Glutamatergic neuron (in vitro differentiated cells): ENCODE results near the gene FGD5. TPM values are rescaled to one million over a fixed set of nuclear protein-coding genes. Genes with fewer than 3 reads are reported as not detected.

Experiments used
- DNase-seq: peaks from one replicate; pipeline ENCODE4 v3.0.0; 2022
- H3K27ac Mint-ChIP-seq: one replicate; pipeline ENCODE4 v1.8.0; 2020; ENCODE audit warnings: mild to moderate bottlenecking, mixed read lengths, inconsistent platforms; ENCODE audit not compliant: unreplicated experiment
- H3K27me3 Mint-ChIP-seq: one replicate; pipeline ENCODE4 v1.8.0; 2020; ENCODE audit warnings: mild to moderate bottlenecking, moderate library complexity, mixed read lengths, inconsistent platforms; ENCODE audit not compliant: unreplicated experiment
- H3K36me3 Mint-ChIP-seq: one replicate; pipeline ENCODE4 v1.8.0; 2020; ENCODE audit warnings: mild to moderate bottlenecking, mixed read lengths, inconsistent platforms; ENCODE audit not compliant: unreplicated experiment
- H3K4me1 Mint-ChIP-seq: one replicate; pipeline ENCODE4 v1.8.0; 2020; ENCODE audit warnings: mild to moderate bottlenecking, low read depth, mixed read lengths, inconsistent platforms; ENCODE audit not compliant: unreplicated experiment
- H3K4me3 Mint-ChIP-seq: one replicate; pipeline ENCODE4 v1.8.0; 2020; ENCODE audit warnings: mild to moderate bottlenecking, mixed read lengths, inconsistent platforms; ENCODE audit not compliant: unreplicated experiment
- H3K9me3 Mint-ChIP-seq: one replicate; pipeline ENCODE4 v1.8.0; 2020; ENCODE audit warnings: mild to moderate bottlenecking, moderate library complexity, mixed read lengths, inconsistent platforms; ENCODE audit not compliant: unreplicated experiment
- total RNA-seq: library from RNA; stranded (reverse); fragmentation: NEBNext Ultra II Directional; extraction: Animal tissue kit (Norgen Biotek cat#: 25700); gene quantifications from one replicate; pipeline ENCODE4 v1.2.1, GENCODE V29; 2021; ENCODE audit not compliant: unreplicated experiment
- TF ChIP-seq, protein P1 (sequence below): fragments of 200-600 bp; sonication (generic); IDR thresholded peaks from one replicate; pipeline ENCODE4 v1.5.0; 2021; ENCODE audit not compliant: partially characterized antibody, unreplicated experiment

Gene FGD5
- total RNA-seq, 1 donor from 2014 or later: 3.1 TPM

DNA sequence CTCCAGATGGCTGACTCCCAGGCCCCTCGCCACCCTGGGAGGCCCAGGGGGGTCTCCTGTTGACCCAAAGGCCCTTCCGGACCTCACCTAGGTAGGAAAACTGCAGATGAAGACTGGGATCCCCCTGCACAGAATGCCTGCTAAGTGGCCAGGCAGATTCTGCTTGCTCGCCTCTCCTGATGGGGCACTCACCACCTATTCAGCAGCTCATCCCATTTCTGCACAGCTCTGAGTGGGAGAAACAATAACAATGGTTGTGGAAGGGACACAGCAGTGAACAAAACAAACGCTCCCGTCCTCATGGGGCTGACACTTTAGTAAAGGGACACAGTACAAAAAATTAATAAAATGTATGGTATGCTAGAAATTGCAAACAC is 24.9 kb upstream of the FGD5 start:
- Mint-ChIP-seq H3K27ac (no peak overlapping the region), H3K4me3 (no peak overlapping the region), H3K27me3 (peaks cover 4% of the 10 kb centered on the region), H3K9me3 (no peaks in the 10 kb centered on the region), H3K4me1 (peaks cover 2% of the 10 kb centered on the region), H3K36me3 (no peaks in the 10 kb centered on the region)
- TF ChIP-seq, protein P1, sequence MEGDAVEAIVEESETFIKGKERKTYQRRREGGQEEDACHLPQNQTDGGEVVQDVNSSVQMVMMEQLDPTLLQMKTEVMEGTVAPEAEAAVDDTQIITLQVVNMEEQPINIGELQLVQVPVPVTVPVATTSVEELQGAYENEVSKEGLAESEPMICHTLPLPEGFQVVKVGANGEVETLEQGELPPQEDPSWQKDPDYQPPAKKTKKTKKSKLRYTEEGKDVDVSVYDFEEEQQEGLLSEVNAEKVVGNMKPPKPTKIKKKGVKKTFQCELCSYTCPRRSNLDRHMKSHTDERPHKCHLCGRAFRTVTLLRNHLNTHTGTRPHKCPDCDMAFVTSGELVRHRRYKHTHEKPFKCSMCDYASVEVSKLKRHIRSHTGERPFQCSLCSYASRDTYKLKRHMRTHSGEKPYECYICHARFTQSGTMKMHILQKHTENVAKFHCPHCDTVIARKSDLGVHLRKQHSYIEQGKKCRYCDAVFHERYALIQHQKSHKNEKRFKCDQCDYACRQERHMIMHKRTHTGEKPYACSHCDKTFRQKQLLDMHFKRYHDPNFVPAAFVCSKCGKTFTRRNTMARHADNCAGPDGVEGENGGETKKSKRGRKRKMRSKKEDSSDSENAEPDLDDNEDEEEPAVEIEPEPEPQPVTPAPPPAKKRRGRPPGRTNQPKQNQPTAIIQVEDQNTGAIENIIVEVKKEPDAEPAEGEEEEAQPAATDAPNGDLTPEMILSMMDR: no peak
- no peak for DNase-seq

DNA sequence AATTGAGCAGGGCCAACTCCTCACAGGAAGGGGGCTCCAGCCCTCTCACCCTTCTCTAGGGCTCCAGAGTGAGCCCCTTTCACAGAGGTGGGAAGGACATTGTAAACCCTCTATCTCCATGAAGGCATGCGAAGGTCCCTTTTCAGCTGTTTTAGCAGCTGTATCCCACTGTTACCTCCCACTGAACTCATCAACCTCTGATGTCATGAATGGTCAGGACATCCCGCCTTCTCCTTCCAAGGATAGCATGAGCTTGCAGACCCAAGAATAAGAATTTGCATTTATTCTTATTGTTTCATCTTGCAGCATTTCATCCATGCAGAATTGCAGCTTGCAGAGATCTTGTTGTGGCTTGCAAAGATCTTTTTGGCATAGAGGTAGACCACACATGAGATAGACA is 24.3 kb upstream of the FGD5 start:
- H3K36me3 Mint-ChIP-seq: no peaks in the 10 kb centered on the region
- H3K27ac Mint-ChIP-seq: no peak overlapping the region
- H3K4me1 Mint-ChIP-seq: peaks cover 2% of the 10 kb centered on the region
- H3K4me3 Mint-ChIP-seq: no peak overlapping the region
- DNase-seq: no peak
- no peaks in the 10 kb centered on the region for H3K9me3 Mint-ChIP-seq
- H3K27me3 Mint-ChIP-seq: peaks cover 4% of the 10 kb centered on the region
- TF ChIP-seq, protein P1: no peak

GRCh38 chr3:14795996-14796395 is 22.8 kb upstream of the FGD5 start:
- Mint-ChIP-seq H3K27ac (no peak overlapping the region), H3K9me3 (no peaks in the 10 kb centered on the region), H3K4me1 (peaks cover 2% of the 10 kb centered on the region), H3K4me3 (no peak overlapping the region), H3K27me3 (peaks cover 2% of the 10 kb centered on the region), H3K36me3 (no peaks in the 10 kb centered on the region)
- TF ChIP-seq, protein P1: no peak
- DNase-seq: no peak

- H3K27me3 Mint-ChIP-seq: peaks cover 2% of the 10 kb centered on the region
- DNase-seq: no peak
- H3K36me3 Mint-ChIP-seq: no peaks in the 10 kb centered on the region
- TF ChIP-seq, protein P1: no peak
- H3K9me3 Mint-ChIP-seq: no peaks in the 10 kb centered on the region
- H3K4me3 Mint-ChIP-seq: no peak overlapping the region
- H3K27ac Mint-ChIP-seq: no peak overlapping the region
- no peaks in the 10 kb centered on the region for H3K4me1 Mint-ChIP-seq
Measured at GRCh38 chr3:14796403-14797077, 22.2 kb upstream of the FGD5 start.

DNA sequence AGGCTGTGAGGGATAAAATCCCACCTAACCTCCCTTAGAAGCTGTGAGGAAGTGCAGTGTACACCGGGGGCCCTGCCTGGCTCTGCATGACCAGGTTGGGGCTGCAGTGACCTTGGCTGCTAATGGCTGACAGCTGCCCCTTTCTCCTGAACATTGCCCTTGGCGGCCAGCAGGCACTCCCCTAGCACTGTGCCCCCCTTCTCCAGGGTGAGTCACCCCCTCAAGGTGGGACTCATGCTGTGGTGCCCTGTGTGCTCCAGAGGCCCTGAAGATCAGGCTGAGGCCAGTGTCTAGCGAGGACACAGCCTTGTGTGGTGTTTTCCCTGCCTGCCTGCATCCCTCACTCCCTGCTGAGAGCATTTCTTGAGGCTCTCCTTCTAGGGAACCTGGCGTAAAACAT is 21.0 kb upstream of the FGD5 start:
- peak; percentile 6 for DNase-seq
- H3K27ac Mint-ChIP-seq: no peak overlapping the region
- no peaks in the 10 kb centered on the region for H3K36me3 Mint-ChIP-seq
- H3K9me3 Mint-ChIP-seq: no peaks in the 10 kb centered on the region
- no peaks in the 10 kb centered on the region for H3K4me1 Mint-ChIP-seq
- peaks cover 2% of the 10 kb centered on the region for H3K27me3 Mint-ChIP-seq
- no peak overlapping the region for H3K4me3 Mint-ChIP-seq
- TF ChIP-seq, protein P1: no peak
